Hippocampal formation (tissue), 2 donors: ENCODE results near the gene CADPS2.

ENCODE experiments used
- DNase-seq, 2 donors: peaks; one replicate each; lab custom pipeline; 2025; lab: John Stamatoyannopoulos, UW

CADPS2 gene

GRCh38 chr7:122453432-122453831 lies 432.8 kb downstream of the CADPS2 start:
- DNase-seq, result no peak

DNA sequence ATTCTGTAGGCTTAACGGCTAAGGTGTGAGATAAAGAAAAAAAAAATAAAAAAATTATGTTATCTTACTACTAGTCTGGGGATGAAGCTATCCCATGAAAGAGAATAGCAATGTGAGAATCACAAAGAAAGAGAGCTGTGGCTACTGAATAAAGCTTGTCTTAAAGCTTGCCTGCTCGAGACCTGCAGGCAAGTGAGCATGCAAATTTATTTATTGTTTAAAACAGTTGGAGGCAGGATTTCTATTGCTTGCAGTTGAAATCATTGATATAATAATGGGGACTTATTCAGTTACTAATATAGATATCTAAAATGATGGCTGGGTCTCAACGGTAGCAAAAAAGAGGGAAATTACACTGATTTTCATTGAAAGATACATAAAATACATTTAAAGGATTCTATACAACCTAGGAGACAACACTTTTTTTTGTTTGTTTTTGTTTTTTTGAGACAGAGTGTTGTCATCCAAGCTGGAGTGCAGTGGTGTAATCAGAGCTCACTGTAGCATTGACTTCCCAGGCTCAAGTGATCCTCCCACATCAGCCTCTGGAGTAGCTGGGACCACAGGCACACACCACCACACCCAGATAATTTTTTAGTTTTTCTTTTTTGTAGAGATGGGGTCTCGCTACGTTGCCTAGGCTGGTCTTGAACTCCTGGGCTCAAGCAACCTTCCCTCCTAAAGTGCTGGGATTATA lies 437.2 kb downstream of the CADPS2 start:
- DNase-seq, result no peak

DNA sequence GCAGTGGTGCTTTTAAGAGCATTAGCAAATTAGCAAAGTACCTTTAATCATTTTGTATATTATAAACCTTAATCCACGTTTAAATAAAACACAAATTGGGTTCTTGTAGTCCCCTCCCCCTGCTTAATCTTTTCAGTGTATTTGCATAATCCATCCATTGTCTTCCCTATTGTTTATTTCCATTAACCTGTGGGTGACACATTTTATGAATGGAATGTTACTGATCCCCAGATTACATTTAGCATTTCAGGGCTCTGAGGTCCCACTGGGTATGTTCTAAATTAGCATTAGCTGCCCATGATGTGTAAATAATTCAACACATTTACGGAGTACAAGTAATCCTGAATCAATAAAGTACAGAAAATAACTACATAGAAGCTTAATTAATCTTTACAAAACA lies 443.3 kb downstream of the CADPS2 start:
- DNase-seq, result no peak

GRCh38 chr7:122438492-122438891 lies 447.8 kb downstream of the CADPS2 start:
- DNase-seq, result no peak

DNA sequence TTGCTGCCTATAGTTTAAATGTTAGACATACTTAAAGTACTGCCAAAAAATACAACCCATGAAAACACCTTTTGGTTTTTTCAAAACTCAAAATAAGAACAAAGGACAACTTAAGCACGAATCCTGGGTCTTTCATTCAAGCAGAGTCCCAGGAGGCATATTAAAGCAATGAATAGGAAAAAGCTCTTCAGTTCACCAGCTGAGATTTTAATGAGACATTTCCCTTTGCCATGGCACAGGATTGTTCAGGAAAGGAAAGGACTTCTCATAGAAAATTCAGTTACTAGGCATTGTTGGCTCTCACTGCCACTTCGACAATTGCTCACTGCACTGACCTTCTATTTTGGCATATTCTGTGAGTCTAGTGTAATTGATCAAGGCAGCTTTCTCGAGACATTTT lies 448.3 kb downstream of the CADPS2 start:
- DNase-seq, result peak in 1 of 2 donors; percentile 48

- no peak for DNase-seq
Measured at GRCh38 chr7:122433765-122434164, 452.5 kb downstream of the CADPS2 start.

GRCh38 chr7:122430710-122431109 lies 455.6 kb downstream of the CADPS2 start:
- peak in 1 of 2 donors; percentile 1 for DNase-seq

- DNase-seq, result no peak
Measured at GRCh38 chr7:122429926-122430325, 456.3 kb downstream of the CADPS2 start.

GRCh38 chr7:122425731-122426130 lies 460.5 kb downstream of the CADPS2 start:
- DNase-seq, result no peak

- DNase-seq, result no peak
Measured at GRCh38 chr7:122423591-122423990, 462.7 kb downstream of the CADPS2 start.

- DNase-seq, result no peak
Measured at GRCh38 chr7:122416336-122416735, 469.9 kb downstream of the CADPS2 start.

DNA sequence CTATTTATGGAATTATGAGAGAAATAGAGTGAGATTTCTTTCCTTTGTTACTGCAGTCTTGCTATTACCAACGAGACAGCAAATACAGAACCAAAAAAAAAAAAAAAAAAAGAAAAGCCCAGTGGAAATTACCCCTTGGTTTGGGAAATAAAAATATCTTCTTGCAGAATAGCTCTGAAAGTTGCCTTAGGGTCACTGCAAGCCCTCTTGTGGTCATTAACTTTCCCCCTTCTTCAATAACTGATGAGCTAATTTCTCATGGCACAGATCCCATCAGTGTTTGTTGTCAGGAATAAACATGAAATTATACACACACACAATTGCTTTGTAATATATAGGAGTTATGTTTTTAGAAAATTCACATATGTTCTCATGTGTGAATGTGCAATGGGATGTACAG lies 470.8 kb downstream of the CADPS2 start:
- DNase-seq, result no peak

DNA sequence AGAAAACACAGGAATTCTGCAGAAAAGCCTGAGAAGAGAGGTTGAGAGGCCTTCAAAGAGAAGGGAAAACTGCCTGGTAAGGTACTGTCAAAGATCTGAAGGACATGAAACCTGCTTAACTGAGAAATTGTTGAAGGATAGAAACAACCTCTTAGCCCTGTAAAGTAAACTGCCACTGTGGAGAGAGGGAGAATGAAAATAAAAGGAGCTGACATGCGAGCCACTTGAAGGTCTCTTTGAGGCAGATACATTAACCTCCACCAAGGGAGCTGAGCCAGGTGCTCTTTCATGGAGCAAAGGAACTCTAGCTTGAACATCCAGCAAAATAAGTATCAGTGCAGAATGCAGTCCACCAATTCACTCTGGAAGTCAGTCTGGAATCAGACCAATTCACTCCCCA lies 472.9 kb downstream of the CADPS2 start:
- DNase-seq, result no peak

DNA sequence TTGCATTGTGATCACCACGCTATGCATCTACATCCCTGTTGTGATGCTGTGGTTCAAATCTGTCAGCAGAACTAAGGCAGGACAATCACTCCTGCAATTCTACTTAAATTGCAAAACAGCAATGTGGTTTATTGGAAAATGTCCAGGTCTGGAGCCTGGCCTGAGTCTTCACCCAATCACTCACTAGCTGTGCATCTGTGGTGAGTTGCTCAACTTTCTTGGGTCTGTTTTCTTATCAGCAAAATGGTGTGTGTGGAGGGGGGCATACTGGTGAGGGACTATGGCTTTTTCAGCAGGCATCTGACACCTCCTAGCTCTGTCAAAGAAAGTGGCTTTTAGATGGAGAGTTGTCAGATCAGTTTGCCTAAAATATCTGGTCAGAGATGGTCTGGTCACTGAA lies 473.4 kb downstream of the CADPS2 start:
- DNase-seq, result no peak

- no peak for DNase-seq
Measured at GRCh38 chr7:122412441-122412840, 473.8 kb downstream of the CADPS2 start.

GRCh38 chr7:122407195-122407594 lies 479.1 kb downstream of the CADPS2 start:
- no peak for DNase-seq

DNA sequence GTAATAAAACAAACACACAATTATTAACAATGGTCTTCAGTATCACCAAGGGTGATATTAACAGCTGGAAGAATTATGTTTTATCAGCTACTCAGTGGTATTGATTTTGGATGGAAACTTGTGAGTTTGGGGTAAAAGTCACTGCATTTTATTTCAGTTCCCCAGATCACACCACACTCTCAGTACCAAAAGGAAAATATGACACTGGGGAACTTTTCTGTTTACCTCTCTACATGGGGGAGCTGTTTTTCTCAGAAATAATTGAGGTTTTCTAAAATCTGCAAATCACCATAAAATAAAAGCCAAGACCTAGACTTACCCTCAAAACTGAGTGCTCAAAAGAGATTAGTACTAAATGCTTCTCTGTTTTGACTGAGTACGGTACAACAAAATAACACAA lies 483.1 kb downstream of the CADPS2 start:
- no peak for DNase-seq

- no peak for DNase-seq
Measured at GRCh38 chr7:122402235-122402634, 484.0 kb downstream of the CADPS2 start.

- no peak for DNase-seq
Measured at GRCh38 chr7:122397381-122397780, 488.9 kb downstream of the CADPS2 start.

DNA sequence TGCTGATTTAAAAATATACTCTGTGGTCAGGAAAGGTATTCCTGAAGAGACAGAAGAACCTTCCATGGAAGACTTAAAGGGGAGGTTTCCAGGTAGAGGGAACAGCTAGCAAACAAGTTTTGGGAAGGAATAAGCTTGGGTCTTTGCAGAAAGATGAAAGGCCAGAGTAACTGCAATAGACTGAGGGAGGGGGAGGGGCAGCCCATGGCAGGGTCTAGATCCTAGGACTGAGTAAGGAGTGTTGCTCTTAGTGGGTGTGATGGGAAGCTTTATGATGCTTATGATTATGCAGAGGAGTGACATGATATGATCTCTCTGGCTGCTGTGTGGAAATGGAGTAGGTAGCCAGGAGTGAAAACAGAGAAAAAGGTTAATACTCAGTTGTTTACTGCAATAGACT lies 491.7 kb downstream of the CADPS2 start:
- no peak for DNase-seq

- DNase-seq, result no peak
Measured at GRCh38 chr7:122384528-122384927, 501.7 kb downstream of the CADPS2 start.

DNA sequence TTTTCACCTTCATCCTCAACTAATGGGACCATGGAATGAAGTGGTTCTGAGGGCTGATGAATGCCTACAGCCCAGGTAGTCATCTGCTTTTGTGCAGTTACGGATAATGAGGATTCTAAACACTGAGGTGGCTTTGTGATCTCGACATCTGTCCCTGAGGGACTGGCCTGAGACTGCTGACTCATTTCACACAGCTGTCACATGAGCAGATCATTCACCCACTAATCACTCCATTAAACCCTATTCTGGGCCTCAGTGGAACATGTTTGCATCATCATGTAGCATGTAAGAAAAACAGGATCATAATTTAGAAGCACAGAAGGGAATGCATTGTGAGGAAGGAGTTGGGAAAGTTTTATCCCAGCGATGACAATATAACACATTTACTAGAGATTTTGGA lies 502.3 kb downstream of the CADPS2 start:
- no peak for DNase-seq

GRCh38 chr7:122380992-122381391 lies 505.3 kb downstream of the CADPS2 start:
- DNase-seq, result no peak

DNA sequence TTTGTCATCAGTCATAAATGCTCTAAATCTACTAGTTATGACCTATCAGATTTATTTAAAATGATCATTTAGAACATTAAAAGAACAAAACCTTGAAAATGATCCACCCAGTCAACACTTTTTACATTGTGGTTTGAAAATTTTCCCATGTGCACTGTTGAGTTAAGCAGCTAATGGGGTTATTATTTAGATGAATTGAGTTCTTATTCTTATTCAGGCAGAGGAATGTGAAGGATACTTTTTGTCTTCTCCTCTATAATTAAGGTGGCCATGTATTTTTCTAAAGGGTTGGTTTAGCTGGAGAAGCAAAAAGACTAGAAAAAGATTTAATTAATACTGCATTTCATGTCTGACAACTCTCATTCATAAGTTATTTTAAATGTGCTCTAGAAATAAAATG lies 506.8 kb downstream of the CADPS2 start:
- DNase-seq, result no peak
